WI38 (cell line): ENCODE data around the gene RAB28.
"Not testable (repeated sequence)": the region's sequence is repeated elsewhere in the genome, so short reads cannot be mapped to it uniquely, and the experiment has no call there.

Experiments used
- H3K4me3 ChIP-seq: 2 replicates; pipeline ENCODE4 v1.5.1; 2011; ENCODE audit warnings: low read depth, mild to moderate bottlenecking, control low read depth, low read length
- TF ChIP-seq, protein P1 (sequence below): IDR thresholded peaks from 2 replicates; pipeline ENCODE4 v1.5.1; 2012; ENCODE audit warnings: low read depth, mild to moderate bottlenecking, control low read depth, low read length

The RAB28 gene

DNA sequence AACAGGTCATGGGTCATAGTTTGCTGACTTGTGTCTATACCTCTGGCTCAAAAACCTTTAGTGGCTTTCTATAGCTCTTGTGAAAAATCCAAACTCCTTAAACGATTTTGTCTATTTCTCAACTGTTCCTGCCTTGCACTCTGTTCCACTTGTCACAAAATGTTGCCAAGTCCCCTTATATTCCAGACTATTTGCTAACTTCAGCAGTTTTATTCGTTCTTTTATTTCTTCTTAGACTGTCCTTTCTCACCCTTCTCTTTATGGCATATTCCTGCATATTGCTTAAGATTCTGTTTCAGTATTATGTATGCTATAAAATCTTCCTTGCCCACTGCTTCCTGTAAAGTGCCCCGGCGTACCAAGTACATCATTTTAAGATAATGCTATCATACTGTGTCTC is 80.8 kb downstream of the RAB28 start:
- H3K4me3 ChIP-seq, result no peak overlapping the region
- TF ChIP-seq, protein P1, sequence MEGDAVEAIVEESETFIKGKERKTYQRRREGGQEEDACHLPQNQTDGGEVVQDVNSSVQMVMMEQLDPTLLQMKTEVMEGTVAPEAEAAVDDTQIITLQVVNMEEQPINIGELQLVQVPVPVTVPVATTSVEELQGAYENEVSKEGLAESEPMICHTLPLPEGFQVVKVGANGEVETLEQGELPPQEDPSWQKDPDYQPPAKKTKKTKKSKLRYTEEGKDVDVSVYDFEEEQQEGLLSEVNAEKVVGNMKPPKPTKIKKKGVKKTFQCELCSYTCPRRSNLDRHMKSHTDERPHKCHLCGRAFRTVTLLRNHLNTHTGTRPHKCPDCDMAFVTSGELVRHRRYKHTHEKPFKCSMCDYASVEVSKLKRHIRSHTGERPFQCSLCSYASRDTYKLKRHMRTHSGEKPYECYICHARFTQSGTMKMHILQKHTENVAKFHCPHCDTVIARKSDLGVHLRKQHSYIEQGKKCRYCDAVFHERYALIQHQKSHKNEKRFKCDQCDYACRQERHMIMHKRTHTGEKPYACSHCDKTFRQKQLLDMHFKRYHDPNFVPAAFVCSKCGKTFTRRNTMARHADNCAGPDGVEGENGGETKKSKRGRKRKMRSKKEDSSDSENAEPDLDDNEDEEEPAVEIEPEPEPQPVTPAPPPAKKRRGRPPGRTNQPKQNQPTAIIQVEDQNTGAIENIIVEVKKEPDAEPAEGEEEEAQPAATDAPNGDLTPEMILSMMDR, result no peak

DNA sequence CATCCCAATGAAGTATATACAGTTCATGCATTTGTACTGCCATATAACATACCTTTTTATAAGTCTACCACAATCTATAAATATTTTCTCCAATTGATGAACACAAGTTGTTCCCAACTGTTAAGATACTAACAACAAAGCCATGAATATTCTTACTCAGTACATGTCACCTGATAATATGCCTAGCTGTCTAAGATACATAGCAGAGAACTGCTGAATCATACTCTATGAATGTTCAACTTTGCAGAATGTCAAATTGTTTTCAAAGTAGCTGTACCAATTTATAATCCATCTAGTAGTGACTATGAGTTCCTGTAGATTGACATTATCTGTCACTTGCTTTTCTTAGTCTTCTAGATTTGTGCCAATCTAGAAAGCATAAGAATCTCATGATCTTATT is 84.9 kb downstream of the RAB28 start:
- TF ChIP-seq, protein P1, result no peak
- no peak overlapping the region for H3K4me3 ChIP-seq

DNA sequence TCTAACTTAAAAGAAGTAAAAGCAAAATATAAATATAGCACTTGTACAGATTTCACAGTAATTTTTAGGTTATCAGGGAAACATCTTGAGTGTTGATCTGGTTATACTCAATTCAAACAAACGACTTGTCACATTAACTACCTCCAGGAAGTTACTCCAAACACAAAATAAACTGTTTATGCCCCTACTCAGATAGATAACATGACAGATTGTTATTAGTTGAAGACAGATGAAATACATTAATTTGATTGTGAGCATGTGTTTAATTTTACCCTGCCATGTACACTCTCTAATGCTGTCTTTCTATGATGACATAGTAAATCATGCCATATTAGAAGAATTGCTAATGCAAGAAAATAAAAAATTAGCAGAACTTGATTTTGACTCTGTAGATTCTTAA is 88.0 kb downstream of the RAB28 start:
- H3K4me3 ChIP-seq, result no peak overlapping the region
- TF ChIP-seq, protein P1, result no peak

DNA sequence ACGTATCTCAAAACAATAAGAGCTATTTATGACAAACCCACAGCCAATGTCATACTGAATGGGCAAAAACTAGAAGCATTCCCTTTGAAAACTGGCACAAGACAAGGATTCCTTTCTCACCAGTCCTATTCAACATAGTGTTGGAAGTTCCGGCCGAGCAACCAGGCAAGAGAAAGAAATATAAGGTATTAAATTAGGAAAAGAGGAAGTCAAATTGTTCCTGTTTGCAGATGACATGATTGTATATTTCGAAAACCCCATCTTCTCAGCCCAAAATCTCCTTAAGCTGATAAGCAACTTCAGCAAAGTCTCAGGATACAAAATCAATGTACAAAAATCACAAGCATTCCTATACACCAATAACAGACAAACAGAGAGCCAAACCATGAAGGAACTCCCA is 94.2 kb downstream of the RAB28 start:
- not testable (repeated sequence) for H3K4me3 ChIP-seq

DNA sequence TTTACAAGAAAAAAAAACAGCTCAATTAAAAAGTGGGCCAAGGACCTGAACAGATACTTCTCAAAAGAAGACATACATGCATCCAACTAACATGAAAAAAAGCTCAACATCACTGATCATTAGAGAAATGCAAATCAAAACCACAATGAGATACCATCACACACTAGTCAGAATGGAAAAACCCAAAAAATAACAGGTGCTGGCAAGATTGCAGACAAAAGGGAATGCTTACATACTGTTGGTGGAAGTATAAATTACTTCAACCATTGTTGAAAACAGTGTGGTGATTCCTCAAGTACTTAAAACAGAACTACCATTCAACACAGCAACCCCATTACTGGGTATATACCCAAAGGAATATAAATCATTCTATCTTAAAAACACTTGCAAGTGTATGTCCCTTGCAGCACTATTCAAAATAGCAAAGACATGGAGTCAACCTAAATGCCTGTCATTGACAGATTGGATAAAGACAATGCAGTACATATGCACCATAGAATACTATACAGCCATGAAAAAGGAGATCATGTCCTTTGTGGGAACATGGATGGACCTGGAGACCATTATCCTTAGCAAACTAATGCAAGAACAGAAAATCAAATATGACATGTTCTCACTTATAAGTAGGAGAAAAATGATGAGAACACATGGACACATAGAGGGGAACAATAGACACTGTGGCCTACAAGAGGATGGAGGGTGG is 97.6 kb downstream of the RAB28 start:
- no peak overlapping the region for H3K4me3 ChIP-seq

DNA sequence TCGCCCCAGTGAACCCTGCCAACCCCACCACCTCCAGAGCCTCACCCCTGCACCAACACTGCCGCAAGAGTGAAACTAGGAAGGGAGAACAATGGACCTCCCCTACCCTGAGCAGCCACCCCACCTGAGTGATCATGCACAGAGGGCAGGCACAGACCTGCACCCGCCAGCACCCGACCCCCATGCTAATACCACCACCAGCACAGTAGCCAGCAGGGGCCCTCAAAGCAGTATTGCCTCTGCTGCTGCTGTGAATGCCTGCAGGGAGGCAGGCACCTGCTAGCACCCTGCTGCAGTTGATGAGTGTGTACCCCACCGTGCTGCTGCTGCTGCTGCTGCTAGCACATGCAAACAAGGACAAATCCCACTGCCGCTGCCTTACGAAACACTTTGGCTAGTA is 100.1 kb downstream of the RAB28 start:
- TF ChIP-seq, protein P1, result no peak
- H3K4me3 ChIP-seq, result no peak overlapping the region

More for the DNA sequence above, 97.6 kb downstream of the RAB28 start:
- TF ChIP-seq, protein P1, result no peak

DNA sequence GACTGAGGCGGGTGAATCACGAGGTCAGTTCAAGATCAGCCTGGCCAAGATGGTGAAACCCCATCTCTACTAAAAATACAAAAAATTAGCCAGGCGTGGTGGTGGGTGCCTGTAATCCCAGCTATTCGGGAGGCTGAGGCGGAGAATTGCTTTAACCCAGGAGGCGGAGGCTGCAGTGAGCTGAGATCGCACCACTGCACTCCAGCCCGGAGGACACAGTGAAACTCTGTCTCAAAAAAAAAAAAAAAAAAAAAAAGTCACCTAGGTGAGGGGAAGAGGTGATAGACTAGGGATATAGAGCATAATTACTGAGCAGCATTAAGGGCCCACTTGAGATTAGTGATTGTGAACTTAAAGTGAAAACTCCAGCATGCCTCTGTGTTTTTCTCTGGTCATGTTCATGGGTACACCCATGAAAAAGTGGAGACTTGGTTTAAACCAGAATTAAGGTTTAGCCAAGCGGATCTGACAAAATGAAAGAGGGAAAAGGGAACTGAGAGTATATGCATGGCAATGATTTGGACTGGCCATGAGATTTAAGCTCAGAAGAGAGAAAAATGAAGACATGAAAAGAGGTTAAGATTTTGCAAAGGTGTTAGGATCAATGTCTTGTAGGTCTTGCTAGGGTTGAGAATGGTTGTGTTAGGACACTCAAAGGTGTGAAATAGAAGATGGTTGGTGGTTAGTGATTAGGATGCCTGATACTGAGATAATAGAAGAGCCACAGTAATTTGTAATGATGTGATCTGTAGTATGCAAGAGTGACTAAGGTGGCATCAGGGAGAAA is 105.0 kb downstream of the RAB28 start:
- TF ChIP-seq, protein P1, result no peak
- no peak overlapping the region for H3K4me3 ChIP-seq

DNA sequence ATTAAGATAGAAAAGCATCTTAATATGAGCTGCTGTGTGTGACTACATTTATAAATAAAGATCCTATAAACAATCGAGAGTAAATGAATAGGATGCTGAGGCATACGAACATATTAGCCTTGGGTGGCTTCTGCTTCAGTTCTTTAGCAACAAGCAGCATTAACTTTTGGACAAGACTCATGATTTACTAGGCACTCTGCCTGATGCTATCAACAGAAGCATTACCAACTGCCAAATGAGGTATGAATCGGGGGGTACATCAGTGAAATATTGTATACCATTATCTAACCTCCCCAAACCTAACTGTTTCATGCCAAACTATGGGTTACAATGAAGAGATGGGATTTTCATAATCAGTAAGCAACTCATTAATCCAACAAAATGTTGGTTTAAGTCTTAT is 113.1 kb downstream of the RAB28 start:
- H3K4me3 ChIP-seq, result no peak overlapping the region
- TF ChIP-seq, protein P1, result no peak
